Breast epithelium (tissue), 3 donors: ENCODE results near the gene ZFYVE16.

Source experiments
- POLR2A ChIP-seq: fragments of 450-650 bp; IDR thresholded peaks from one replicate; pipeline ENCODE4 v1.6.1; 2016; ENCODE audit warnings: antibody characterized with exemption, mild to moderate bottlenecking, moderate library complexity
- TF ChIP-seq, protein P1 (sequence below), 3 donors: fragments of 450-650 bp; IDR thresholded peaks; one replicate each; pipeline ENCODE4 v1.5.1; 2016 to 2017; ENCODE audit warnings: antibody characterized with exemption in 3 of 3, mild to moderate bottlenecking in 3 of 3, moderate library complexity in 3 of 3

DNA sequence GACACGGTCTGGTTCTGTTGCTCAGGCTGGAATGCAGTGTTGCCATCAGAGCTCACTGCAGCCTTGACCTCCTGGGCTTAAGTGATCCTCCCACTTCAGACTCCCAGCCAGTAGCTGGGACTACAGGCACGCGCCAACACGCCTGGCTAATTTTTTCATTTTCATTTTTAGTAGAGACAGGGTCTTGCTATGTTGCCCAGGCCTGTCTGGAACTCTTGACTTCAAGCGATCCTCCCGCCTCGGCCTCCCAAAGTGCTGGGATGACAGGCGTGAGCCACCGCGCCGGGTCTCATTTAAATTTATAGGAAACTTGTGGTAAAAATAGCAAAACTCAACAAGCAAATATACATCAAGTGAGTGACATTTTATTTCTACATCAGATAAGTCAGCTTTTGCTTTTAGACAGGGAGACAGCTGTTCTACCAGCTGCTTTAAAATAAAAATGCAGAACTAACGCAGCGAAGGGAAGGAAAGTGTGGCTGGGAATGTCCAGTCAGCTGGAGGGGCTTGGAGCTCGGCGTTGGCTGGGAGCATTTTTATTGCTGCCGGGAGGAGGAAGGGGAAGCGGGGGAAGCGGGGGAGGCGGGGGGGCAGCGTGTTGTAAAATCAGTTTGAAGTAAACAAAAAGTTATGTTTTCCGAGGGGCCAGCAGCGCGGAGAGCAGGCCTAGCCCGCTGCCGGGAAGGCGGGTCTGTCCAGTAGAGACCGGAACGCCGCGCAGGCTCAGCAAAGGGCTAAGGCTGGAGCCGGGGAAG is 707 bp upstream of the ZFYVE16 start:
- TF ChIP-seq, protein P1, sequence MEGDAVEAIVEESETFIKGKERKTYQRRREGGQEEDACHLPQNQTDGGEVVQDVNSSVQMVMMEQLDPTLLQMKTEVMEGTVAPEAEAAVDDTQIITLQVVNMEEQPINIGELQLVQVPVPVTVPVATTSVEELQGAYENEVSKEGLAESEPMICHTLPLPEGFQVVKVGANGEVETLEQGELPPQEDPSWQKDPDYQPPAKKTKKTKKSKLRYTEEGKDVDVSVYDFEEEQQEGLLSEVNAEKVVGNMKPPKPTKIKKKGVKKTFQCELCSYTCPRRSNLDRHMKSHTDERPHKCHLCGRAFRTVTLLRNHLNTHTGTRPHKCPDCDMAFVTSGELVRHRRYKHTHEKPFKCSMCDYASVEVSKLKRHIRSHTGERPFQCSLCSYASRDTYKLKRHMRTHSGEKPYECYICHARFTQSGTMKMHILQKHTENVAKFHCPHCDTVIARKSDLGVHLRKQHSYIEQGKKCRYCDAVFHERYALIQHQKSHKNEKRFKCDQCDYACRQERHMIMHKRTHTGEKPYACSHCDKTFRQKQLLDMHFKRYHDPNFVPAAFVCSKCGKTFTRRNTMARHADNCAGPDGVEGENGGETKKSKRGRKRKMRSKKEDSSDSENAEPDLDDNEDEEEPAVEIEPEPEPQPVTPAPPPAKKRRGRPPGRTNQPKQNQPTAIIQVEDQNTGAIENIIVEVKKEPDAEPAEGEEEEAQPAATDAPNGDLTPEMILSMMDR (IDR thresholded peaks at IDR 0.05): no peak
- TF ChIP-seq POLR2A: no peak
